AG04449 (cell line): Measurements from ENCODE around the gene NPPB.

Source experiments
- CTCF ChIA-PET: fragments of 350-600 bp; formaldehyde crosslinking; extraction: SDS; loops from one replicate; lab custom pipeline; 2021; ENCODE audit warnings: antibody characterized with exemption; lab: Yijun Ruan, JAX
- POLR2A ChIA-PET: fragments of 400-600, 350-600 bp; formaldehyde crosslinking; extraction: SDS; loops from one replicate; lab custom pipeline; 2020; ENCODE audit warnings: antibody characterized with exemption, inconsistent platforms; lab: Yijun Ruan, JAX
- DNase-seq: peaks from one replicate; pipeline ENCODE4 v3.0.0-alpha.2; 2010; ENCODE audit warnings: low read depth, low spot score
- H3K4me3 ChIP-seq: 2 replicates; pipeline ENCODE4 v1.5.1; 2011; ENCODE audit warnings: low read depth, mild to moderate bottlenecking, control low read depth, low read length
- CTCF ChIP-seq: IDR thresholded peaks from one replicate; pipeline ENCODE4 v1.5.1; 2011; ENCODE audit warnings: mild to moderate bottlenecking, moderate library complexity, low read length, control low read depth, inconsistent platforms; ENCODE audit not compliant: insufficient read depth; ENCODE audit errors: missing control alignments

The NPPB gene

GRCh38 chr1:11835441-11836225 is 23.1 kb downstream of the NPPB start:
- POLR2A ChIA-PET = interaction anchor here (3.1 kb wide), 1 partner anchor 73 kb away, joined by 21 read pairs; no protein-coding TSS in a partner anchor
- no peak overlapping the region for H3K4me3 ChIP-seq
- no peak for DNase-seq
- CTCF ChIA-PET = interaction anchor here (0.9 to 8.9 kb wide), 6 partner anchors 10 to 798 kb away, joined by 3 to 86 read pairs (median 4); partner anchors contain the start of gene NPPA
- no peak for TF ChIP-seq CTCF

GRCh38 chr1:11833900-11834299 is 24.8 kb downstream of the NPPB start:
- DNase-seq = no peak
- POLR2A ChIA-PET = no interaction called here
- CTCF ChIA-PET = interaction anchor here (1.1 to 8.9 kb wide), 3 partner anchors 8 to 74 kb away, joined by 3 to 86 read pairs (median 7); no protein-coding TSS in a partner anchor
- no peak overlapping the region for H3K4me3 ChIP-seq
- no peak for TF ChIP-seq CTCF

- no peak for TF ChIP-seq CTCF
- ChIA-PET CTCF (interaction anchor here (1.1 kb wide), 1 partner anchor 9 kb away, joined by 3 read pairs; no protein-coding TSS in a partner anchor), POLR2A (no interaction called here)
- H3K4me3 ChIP-seq = no peak overlapping the region
- no peak for DNase-seq
Measured at GRCh38 chr1:11833497-11833896, 25.2 kb downstream of the NPPB start.

- ChIA-PET CTCF (no interaction called here), POLR2A (interaction anchor here (1.5 kb wide), 1 partner anchor 76 kb away, joined by 5 read pairs; no protein-coding TSS in a partner anchor)
- no peak for DNase-seq
- no peak for TF ChIP-seq CTCF
- no peak overlapping the region for H3K4me3 ChIP-seq
Measured at GRCh38 chr1:11831945-11832725, 26.6 kb downstream of the NPPB start.

GRCh38 chr1:11828511-11828910 is 30.2 kb downstream of the NPPB start:
- CTCF ChIA-PET = interaction anchor here (1.2 to 8.7 kb wide), 2 partner anchors 10 to 16 kb away, joined by 3 to 86 read pairs; no protein-coding TSS in a partner anchor
- no peak for DNase-seq
- TF ChIP-seq CTCF = no peak
- POLR2A ChIA-PET = no interaction called here
- no peak overlapping the region for H3K4me3 ChIP-seq

- ChIA-PET CTCF (interaction anchor here (8.7 kb wide), 1 partner anchor 11 kb away, joined by 86 read pairs; no protein-coding TSS in a partner anchor), POLR2A (no interaction called here)
- DNase-seq = no peak
- H3K4me3 ChIP-seq = no peak overlapping the region
- no peak for TF ChIP-seq CTCF
Measured at GRCh38 chr1:11826946-11827345, 31.8 kb downstream of the NPPB start.
